Measurements from ENCODE around the gene SH3TC2. TPM values are rescaled to one million over a fixed set of nuclear protein-coding genes. Genes with fewer than 3 reads are reported as not detected.

SH3TC2 gene
- total RNA-seq, 1 experiment from 2014 or later, result 32.0 TPM

GRCh38 chr5:149002761-149003689, 59.8 kb downstream of the SH3TC2 start:
- DNase-seq (peak; percentile 95), ATAC-seq (peak; percentile 30)
- Histone ChIP-seq H2AFZ (ENCODE audit: low read length) (no peak overlapping the region), H3K4me1 (ENCODE audit: insufficient read depth, low read length) (peaks cover 89% of the 10 kb centered on the region), H3K27ac (ENCODE audit: low read length) (peak overlapping the region; percentile 79), H3K36me3 (ENCODE audit: low read depth, low read length) (peaks cover 9% of the 10 kb centered on the region; the same call in 1 of the 2 replicates), H3K79me2 (ENCODE audit: low read length) (no peaks in the 10 kb centered on the region), H3K4me3 (ENCODE audit: low read length) (peak overlapping the region; percentile 8), H3K27me3 (ENCODE audit: low read length) (no peaks in the 10 kb centered on the region), H3K9ac (ENCODE audit: low read length) (peak overlapping the region; percentile 21), H4K20me1 (ENCODE audit: low read length) (no peaks in the 10 kb centered on the region), H3K9me3 (ENCODE audit: low read length) (no peaks in the 10 kb centered on the region), H3F3A (ENCODE audit: low read length, unreplicated experiment) (peaks cover 15% of the 10 kb centered on the region), H3K9me2 (replicated peaks; ENCODE audit: low read length) (no peaks in the 10 kb centered on the region), H3K4me2 (ENCODE audit: low read length) (peak overlapping the region; percentile 69)
- ChIA-PET CTCF (interaction anchor here (0.5 to 4.2 kb wide), 13 partner anchors 8 to 272 kb away, joined by 3 to 36 read pairs (median 3); no protein-coding TSS in a partner anchor), POLR2A (ENCODE audit: unreplicated experiment) (interaction anchor here (0.5 to 0.9 kb wide), 5 partner anchors 33 to 122 kb away, joined by 3 to 15 read pairs (median 4); no protein-coding TSS in a partner anchor)
- intact Hi-C loops (cut with micrococcal nuclease), result loop anchor here (1.0 to 5.0 kb wide), 14 partner anchors 8 to 561 kb away; partner anchors contain the start of gene ADRB2
- BruUV-seq (replicated peaks), result no TSS peak
- TF ChIP-seq EZH2 (IDR thresholded peaks at IDR 0.05; ENCODE audit: low read length, unreplicated experiment), result no peak
- no peak for TF ChIP-seq EZH2phosphoT487 (IDR thresholded peaks at IDR 0.05; ENCODE audit: borderline replicate concordance, low read length)
- TF ChIP-seq, protein P1, sequence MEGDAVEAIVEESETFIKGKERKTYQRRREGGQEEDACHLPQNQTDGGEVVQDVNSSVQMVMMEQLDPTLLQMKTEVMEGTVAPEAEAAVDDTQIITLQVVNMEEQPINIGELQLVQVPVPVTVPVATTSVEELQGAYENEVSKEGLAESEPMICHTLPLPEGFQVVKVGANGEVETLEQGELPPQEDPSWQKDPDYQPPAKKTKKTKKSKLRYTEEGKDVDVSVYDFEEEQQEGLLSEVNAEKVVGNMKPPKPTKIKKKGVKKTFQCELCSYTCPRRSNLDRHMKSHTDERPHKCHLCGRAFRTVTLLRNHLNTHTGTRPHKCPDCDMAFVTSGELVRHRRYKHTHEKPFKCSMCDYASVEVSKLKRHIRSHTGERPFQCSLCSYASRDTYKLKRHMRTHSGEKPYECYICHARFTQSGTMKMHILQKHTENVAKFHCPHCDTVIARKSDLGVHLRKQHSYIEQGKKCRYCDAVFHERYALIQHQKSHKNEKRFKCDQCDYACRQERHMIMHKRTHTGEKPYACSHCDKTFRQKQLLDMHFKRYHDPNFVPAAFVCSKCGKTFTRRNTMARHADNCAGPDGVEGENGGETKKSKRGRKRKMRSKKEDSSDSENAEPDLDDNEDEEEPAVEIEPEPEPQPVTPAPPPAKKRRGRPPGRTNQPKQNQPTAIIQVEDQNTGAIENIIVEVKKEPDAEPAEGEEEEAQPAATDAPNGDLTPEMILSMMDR (conservative IDR thresholded peaks at IDR 0.05; ENCODE audit: low read depth, low read length), result peak; percentile 86

DNA sequence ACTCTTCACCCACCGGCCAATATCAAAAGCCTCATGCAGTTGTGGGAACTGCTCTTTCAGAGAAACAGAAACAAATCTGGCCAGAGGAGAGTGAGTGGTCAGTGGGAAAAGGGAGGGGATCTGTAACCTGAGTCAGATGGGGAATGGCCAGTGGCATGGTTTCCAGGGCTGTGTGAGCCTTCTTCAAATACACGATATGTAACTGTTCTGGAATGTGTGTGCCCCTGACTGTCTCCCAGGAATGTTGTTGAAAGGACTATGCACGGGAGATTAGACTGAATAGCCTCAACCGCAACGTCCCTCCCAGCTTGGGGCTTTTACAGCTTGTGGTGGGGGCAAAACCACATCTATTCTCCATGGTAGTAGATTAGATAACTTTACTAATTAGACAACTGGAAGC, 60.8 kb downstream of the SH3TC2 start:
- TF ChIP-seq EZH2phosphoT487 (IDR thresholded peaks at IDR 0.05; ENCODE audit: borderline replicate concordance, low read length) (no peak), EZH2 (IDR thresholded peaks at IDR 0.05; ENCODE audit: low read length, unreplicated experiment) (no peak)
- TF ChIP-seq, protein P1 (conservative IDR thresholded peaks at IDR 0.05; ENCODE audit: low read depth, low read length), result no peak
- peak overlapping the region; percentile 79 for H3K27ac ChIP-seq (ENCODE audit: low read length)
- ATAC-seq (peak; percentile 84), DNase-seq (peak; percentile 100)
- H3K9me3 ChIP-seq (ENCODE audit: low read length), result no peaks in the 10 kb centered on the region
- no peaks in the 10 kb centered on the region for H4K20me1 ChIP-seq (ENCODE audit: low read length)
- intact Hi-C loops (cut with micrococcal nuclease), result loop anchor here (1.0 to 5.0 kb wide), 14 partner anchors 9 to 560 kb away; partner anchors contain the start of gene ADRB2
- peaks cover 9% of the 10 kb centered on the region; the same call in 1 of the 2 replicates for H3K36me3 ChIP-seq (ENCODE audit: low read depth, low read length)
- H3F3A ChIP-seq (ENCODE audit: low read length, unreplicated experiment), result peaks cover 10% of the 10 kb centered on the region
- no TSS peak for BruUV-seq (replicated peaks)
- H3K4me3 ChIP-seq (ENCODE audit: low read length), result peak overlapping the region; percentile 25
- ChIA-PET POLR2A (ENCODE audit: unreplicated experiment) (interaction anchor here (0.5 to 0.7 kb wide), 3 partner anchors 32 to 267 kb away, joined by 3 to 7 read pairs (median 3); partner anchors contain the start of gene ADRB2), CTCF (interaction anchor here (0.6 to 4.2 kb wide), 14 partner anchors 9 to 271 kb away, joined by 3 to 36 read pairs (median 4); no protein-coding TSS in a partner anchor)
- H3K9me2 ChIP-seq (replicated peaks; ENCODE audit: low read length), result no peaks in the 10 kb centered on the region
- peaks cover 89% of the 10 kb centered on the region for H3K4me1 ChIP-seq (ENCODE audit: insufficient read depth, low read length)
- peak overlapping the region; percentile 69 for H3K4me2 ChIP-seq (ENCODE audit: low read length)
- H3K79me2 ChIP-seq (ENCODE audit: low read length), result no peaks in the 10 kb centered on the region
- H3K9ac ChIP-seq (ENCODE audit: low read length), result peak overlapping the region; percentile 49
- H3K27me3 ChIP-seq (ENCODE audit: low read length), result no peaks in the 10 kb centered on the region
- 0 out of 2 replicates have a peak overlapping the region, but pooled peaks have one; percentile 1 for H2AFZ ChIP-seq (ENCODE audit: low read length)
